Sigmoid colon (tissue), 7 donors: ENCODE results near the gene SERPINF2. TPM values are rescaled to one million over a fixed set of nuclear protein-coding genes. Genes with fewer than 3 reads are reported as not detected.

Experiments
- DNase-seq: peaks from one replicate; pipeline ENCODE4 v3.0.0-alpha.2; 2019
- H3K27ac ChIP-seq, 4 donors: fragments of 200-600 bp; sonication (generic); one replicate each; pipeline ENCODE4 v1.5.1; 2016 to 2019; ENCODE audit warnings: mild to moderate bottlenecking in 1 of 4
- H3K27me3 ChIP-seq, 3 donors: fragments of 200-600 bp; sonication (generic); one replicate each; pipeline ENCODE4 v1.5.1; 2019; ENCODE audit warnings: mild to moderate bottlenecking in 1 of 3
- H3K36me3 ChIP-seq, 4 donors: fragments of 200-600 bp; sonication (generic); one replicate each; pipeline ENCODE4 v1.5.1; 2016 to 2019
- H3K4me1 ChIP-seq, 4 donors: fragments of 200-600 bp; sonication (generic); one replicate each; pipeline ENCODE4 v1.5.1; 2017 to 2019
- H3K4me3 ChIP-seq, 4 donors: fragments of 200-600 bp; sonication (generic); one replicate each; pipeline ENCODE4 v1.5.1; 2017 to 2019; ENCODE audit warnings: mild to moderate bottlenecking in 2 of 4, moderate library complexity in 1 of 4
- H3K9me3 ChIP-seq, 4 donors: fragments of 200-600 bp in 3 of 4; sonication (generic) in 3 of 4; one replicate each; pipeline versions ENCODE4 v1.5.1 to v1.6.1; 2013 to 2019
- EP300 ChIP-seq, 4 donors: sonication (generic); formaldehyde crosslinking; IDR thresholded peaks; one replicate each; pipeline ENCODE4 v1.6.1; 2017; ENCODE audit warnings: antibody characterized with exemption in 4 of 4
- POLR2A ChIP-seq, 2 donors: fragments of 450-650 bp; IDR thresholded peaks; one replicate each; pipeline ENCODE4 v1.6.1; 2016; ENCODE audit warnings: antibody characterized with exemption in 2 of 2, mild to moderate bottlenecking in 2 of 2, moderate library complexity in 2 of 2
- POLR2AphosphoS5 ChIP-seq, 4 donors: sonication (generic); formaldehyde crosslinking; IDR thresholded peaks; one replicate each; pipeline ENCODE4 v1.6.1; 2017; ENCODE audit warnings: antibody characterized with exemption in 4 of 4
- WGBS, 2 donors: extraction: QIAGEN DNeasy Blood & Tissue Kit; methylation state at CpG; one replicate each; pipeline ENCODE4 v1.1.7; 2013; 5-methylcytosine and 5-hydroxymethylcytosine counted together
- intact Hi-C: fragments of 100-400 bp; cut with DNase I; formaldehyde crosslinking; loops from one replicate; pipeline ENCODE4 v1.15.1; 2023
- polyA plus RNA-seq, 3 donors: library from polyadenylated mRNA; stranded (reverse); fragments of 200-250 nt; gene quantifications; one replicate each; pipeline ENCODE4 v1.2.3, GENCODE V29; 2013
- total RNA-seq, 4 donors: library from RNA; depleted of rRNA; stranded (reverse); fragments of >200 nt; gene quantifications; one replicate each; pipeline ENCODE4 v1.1.0, GENCODE V29; 2016
- TF ChIP-seq, protein P1 (sequence below), 4 experiments: fragments of 450-650 bp in 3 of 4; fragments of 200-600 bp in 1 of 4; IDR thresholded peaks; one replicate each; pipeline ENCODE4 v1.5.1; 2016 to 2019; ENCODE audit warnings: antibody characterized with exemption in 4 of 4, mild to moderate bottlenecking in 3 of 4, moderate library complexity in 2 of 4
- donor health status: healthy with polysubstance abuse.
- donor health status: Bipolar disorder and iron deficiency.
- donor health status: healthy.

The SERPINF2 gene
- total and polyA plus RNA-seq, 7 donors, result 0.69 to 12.9 (median 3.8) TPM

GRCh38 chr17:1752425-1753262 lies 10.0 kb downstream of the SERPINF2 start:
- DNase-seq, result no peak
- intact Hi-C loops, result no loop called here
- no peaks in the 10 kb centered on the region for H3K9me3 ChIP-seq
- H3K4me1 ChIP-seq, result no peaks in the 10 kb centered on the region
- TF ChIP-seq EP300 (IDR thresholded peaks at IDR 0.05) (no peak), POLR2AphosphoS5 (IDR thresholded peaks at IDR 0.05) (no peak), POLR2A (IDR thresholded peaks at IDR 0.05) (no peak)
- TF ChIP-seq, protein P1, sequence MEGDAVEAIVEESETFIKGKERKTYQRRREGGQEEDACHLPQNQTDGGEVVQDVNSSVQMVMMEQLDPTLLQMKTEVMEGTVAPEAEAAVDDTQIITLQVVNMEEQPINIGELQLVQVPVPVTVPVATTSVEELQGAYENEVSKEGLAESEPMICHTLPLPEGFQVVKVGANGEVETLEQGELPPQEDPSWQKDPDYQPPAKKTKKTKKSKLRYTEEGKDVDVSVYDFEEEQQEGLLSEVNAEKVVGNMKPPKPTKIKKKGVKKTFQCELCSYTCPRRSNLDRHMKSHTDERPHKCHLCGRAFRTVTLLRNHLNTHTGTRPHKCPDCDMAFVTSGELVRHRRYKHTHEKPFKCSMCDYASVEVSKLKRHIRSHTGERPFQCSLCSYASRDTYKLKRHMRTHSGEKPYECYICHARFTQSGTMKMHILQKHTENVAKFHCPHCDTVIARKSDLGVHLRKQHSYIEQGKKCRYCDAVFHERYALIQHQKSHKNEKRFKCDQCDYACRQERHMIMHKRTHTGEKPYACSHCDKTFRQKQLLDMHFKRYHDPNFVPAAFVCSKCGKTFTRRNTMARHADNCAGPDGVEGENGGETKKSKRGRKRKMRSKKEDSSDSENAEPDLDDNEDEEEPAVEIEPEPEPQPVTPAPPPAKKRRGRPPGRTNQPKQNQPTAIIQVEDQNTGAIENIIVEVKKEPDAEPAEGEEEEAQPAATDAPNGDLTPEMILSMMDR (IDR thresholded peaks at IDR 0.05), result no peak
- H3K4me3 ChIP-seq, result no peak overlapping the region
- H3K27ac ChIP-seq, result peak overlapping the region in 2 of 4 donors; percentile 26 to 61
- 21 to 43% methylated on average over 18 of the region's 18 CpGs for WGBS, 2 donors
- H3K27me3 ChIP-seq, result no peaks in the 10 kb centered on the region
- no peaks in the 10 kb centered on the region for H3K36me3 ChIP-seq

DNA sequence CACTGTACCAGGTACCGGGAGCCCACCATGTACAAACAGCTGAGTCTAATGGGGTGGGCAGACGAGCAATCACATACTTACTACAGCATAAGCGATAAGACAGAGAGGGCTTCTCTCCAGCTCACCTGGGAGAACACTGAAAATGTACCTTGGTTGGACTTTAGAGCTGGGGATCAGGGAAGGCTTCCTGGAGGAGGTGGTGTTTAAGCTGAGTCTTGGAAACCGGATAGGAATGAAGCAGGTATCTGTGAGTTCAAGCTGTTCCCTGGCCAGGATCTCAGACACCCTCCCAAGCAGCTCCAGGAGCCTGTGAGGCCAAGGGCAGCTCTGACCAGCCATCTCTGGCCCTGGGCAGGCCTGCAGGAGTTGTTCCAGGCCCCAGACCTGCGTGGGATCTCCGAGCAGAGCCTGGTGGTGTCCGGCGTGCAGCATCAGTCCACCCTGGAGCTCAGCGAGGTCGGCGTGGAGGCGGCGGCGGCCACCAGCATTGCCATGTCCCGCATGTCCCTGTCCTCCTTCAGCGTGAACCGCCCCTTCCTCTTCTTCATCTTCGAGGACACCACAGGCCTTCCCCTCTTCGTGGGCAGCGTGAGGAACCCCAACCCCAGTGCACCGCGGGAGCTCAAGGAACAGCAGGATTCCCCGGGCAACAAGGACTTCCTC lies 11.2 kb downstream of the SERPINF2 start:
- H3K27me3 ChIP-seq, result no peaks in the 10 kb centered on the region
- H3K4me3 ChIP-seq, result no peak overlapping the region
- no peaks in the 10 kb centered on the region for H3K36me3 ChIP-seq
- no peak for TF ChIP-seq POLR2A (IDR thresholded peaks at IDR 0.05)
- no peak for TF ChIP-seq EP300 (IDR thresholded peaks at IDR 0.05)
- no peak for TF ChIP-seq POLR2AphosphoS5 (IDR thresholded peaks at IDR 0.05)
- TF ChIP-seq, protein P1 (IDR thresholded peaks at IDR 0.05), result no peak
- H3K27ac ChIP-seq, result no peak overlapping the region
- no peaks in the 10 kb centered on the region for H3K9me3 ChIP-seq
- DNase-seq, result no peak
- intact Hi-C loops, result no loop called here
- H3K4me1 ChIP-seq, result no peaks in the 10 kb centered on the region
- WGBS, 2 donors, result 87 to 89% methylated on average over 23 of the region's 23 CpGs

DNA sequence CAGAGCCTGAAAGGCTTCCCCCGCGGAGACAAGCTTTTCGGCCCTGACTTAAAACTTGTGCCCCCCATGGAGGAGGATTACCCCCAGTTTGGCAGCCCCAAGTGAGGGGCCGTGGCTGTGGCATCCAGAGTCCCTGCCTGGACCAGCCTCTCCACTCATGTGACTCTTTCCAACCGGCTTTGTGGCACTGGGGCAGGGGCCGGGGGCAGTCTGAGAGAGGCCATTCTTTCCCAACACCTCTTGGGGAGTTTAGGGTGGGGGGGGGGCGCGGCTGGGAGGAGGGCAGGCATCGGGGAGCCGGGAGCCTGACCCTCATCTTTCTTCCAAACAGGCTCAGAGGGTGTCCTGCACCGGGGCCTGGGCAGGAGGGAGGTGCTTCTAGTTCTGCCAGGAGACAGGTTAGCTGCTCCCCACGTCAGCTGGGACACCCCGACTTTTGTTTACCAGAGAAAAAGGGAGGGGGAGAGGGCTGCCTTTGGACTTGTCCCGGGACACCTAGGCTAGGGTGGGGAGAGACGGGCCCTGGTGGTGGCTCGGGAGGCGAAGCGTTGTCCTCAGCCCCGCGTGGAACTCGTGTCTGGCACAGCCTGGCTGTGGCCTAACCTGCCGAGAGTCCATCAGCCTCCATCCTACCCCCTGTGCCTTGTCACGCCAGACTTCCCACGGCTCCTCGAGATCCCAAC lies 11.9 kb downstream of the SERPINF2 start:
- no peaks in the 10 kb centered on the region for H3K4me1 ChIP-seq
- H3K36me3 ChIP-seq, result no peaks in the 10 kb centered on the region
- H3K4me3 ChIP-seq, result no peak overlapping the region
- no peaks in the 10 kb centered on the region for H3K27me3 ChIP-seq
- H3K9me3 ChIP-seq, result no peaks in the 10 kb centered on the region
- DNase-seq, result no peak
- WGBS, 2 donors, result 68 to 83% methylated on average over 25 of the region's 25 CpGs
- TF ChIP-seq POLR2AphosphoS5 (IDR thresholded peaks at IDR 0.05) (no peak), POLR2A (IDR thresholded peaks at IDR 0.05) (no peak), EP300 (IDR thresholded peaks at IDR 0.05) (no peak)
- TF ChIP-seq, protein P1 (IDR thresholded peaks at IDR 0.05), result no peak
- intact Hi-C loops, result no loop called here
- no peak overlapping the region for H3K27ac ChIP-seq

- Histone ChIP-seq H3K9me3 (no peaks in the 10 kb centered on the region), H3K27me3 (no peaks in the 10 kb centered on the region), H3K27ac (no peak overlapping the region), H3K4me3 (no peak overlapping the region), H3K36me3 (no peaks in the 10 kb centered on the region), H3K4me1 (no peaks in the 10 kb centered on the region)
- TF ChIP-seq POLR2A (IDR thresholded peaks at IDR 0.05), result no peak
- TF ChIP-seq EP300 (IDR thresholded peaks at IDR 0.05), result no peak
- TF ChIP-seq POLR2AphosphoS5 (IDR thresholded peaks at IDR 0.05), result no peak
- TF ChIP-seq, protein P1 (IDR thresholded peaks at IDR 0.05), result no peak
- WGBS, 2 donors, result 75 to 80% methylated on average over 20 of the region's 20 CpGs
- intact Hi-C loops, result no loop called here
- DNase-seq, result no peak
Measured at GRCh38 chr17:1755252-1755826, 12.7 kb downstream of the SERPINF2 start.
